SKM-1 (cell line): ENCODE measurements around the gene LRRC4C.
"Not testable (repeated sequence)": the region's sequence is repeated elsewhere in the genome, so short reads cannot be mapped to it uniquely, and the experiment has no call there.

Source experiments
- DNase-seq: peaks from one replicate; lab custom pipeline; 2025; ENCODE audit not compliant: unreplicated experiment; lab: John Stamatoyannopoulos, UW

LRRC4C gene

GRCh38 chr11:40187295-40187694, 1272.2 kb downstream of the LRRC4C start:
- DNase-seq = no peak

- no peak for DNase-seq
These were observed 1272.8 kb downstream of the LRRC4C start for GRCh38 chr11:40186437-40187263.

- DNase-seq = no peak
These were observed 1273.7 kb downstream of the LRRC4C start for GRCh38 chr11:40185793-40186192.

GRCh38 chr11:40183073-40184064, 1276.1 kb downstream of the LRRC4C start:
- no peak for DNase-seq

GRCh38 chr11:40179541-40179940, 1279.9 kb downstream of the LRRC4C start:
- no peak for DNase-seq

- no peak for DNase-seq
These were observed 1281.0 kb downstream of the LRRC4C start for GRCh38 chr11:40178470-40178869.

GRCh38 chr11:40175980-40176379, 1283.5 kb downstream of the LRRC4C start:
- DNase-seq = no peak

GRCh38 chr11:40170078-40170477, 1289.4 kb downstream of the LRRC4C start:
- DNase-seq = no peak

GRCh38 chr11:40168414-40168813, 1291.0 kb downstream of the LRRC4C start:
- no peak for DNase-seq

GRCh38 chr11:40167805-40168204, 1291.6 kb downstream of the LRRC4C start:
- DNase-seq = not testable (repeated sequence)

GRCh38 chr11:40166892-40167291, 1292.6 kb downstream of the LRRC4C start:
- DNase-seq = no peak

- no peak for DNase-seq
These were observed 1296.3 kb downstream of the LRRC4C start for GRCh38 chr11:40162901-40163883.

GRCh38 chr11:40161854-40162410, 1297.5 kb downstream of the LRRC4C start:
- no peak for DNase-seq

GRCh38 chr11:40160418-40160817, 1299.0 kb downstream of the LRRC4C start:
- no peak for DNase-seq

GRCh38 chr11:40149721-40150120, 1309.7 kb downstream of the LRRC4C start:
- DNase-seq = no peak

GRCh38 chr11:40140560-40140959, 1318.9 kb downstream of the LRRC4C start:
- no peak for DNase-seq

GRCh38 chr11:40139536-40139935, 1319.9 kb downstream of the LRRC4C start:
- no peak for DNase-seq

GRCh38 chr11:40139066-40139465, 1320.4 kb downstream of the LRRC4C start:
- DNase-seq = no peak

GRCh38 chr11:40134820-40135570, 1324.5 kb downstream of the LRRC4C start:
- no peak for DNase-seq

GRCh38 chr11:40133498-40133897, 1326.0 kb downstream of the LRRC4C start:
- no peak for DNase-seq
